Cardiac muscle cell (in vitro differentiated cells and primary cell): ENCODE measurements around the gene SFXN4. TPM values are rescaled to one million over a fixed set of nuclear protein-coding genes. Genes with fewer than 3 reads are reported as not detected.
"Not testable (repeated sequence)": the region's sequence is repeated elsewhere in the genome, so short reads cannot be mapped to it uniquely, and the experiment has no call there.

ENCODE experiments used
- DNase-seq, 2 donors: peaks; one replicate each; pipeline versions ENCODE4 v3.0.0 to v3.0.0-alpha.2; 2010 to 2017; ENCODE audit warnings: low read depth in 1 of 2, low spot score in 1 of 2
- H3K27ac ChIP-seq: fragments of 200-600 bp; sonication (generic); 2 replicates; pipeline ENCODE4 v1.5.1; 2016
- H3K27me3 ChIP-seq: fragments of 200-600 bp; sonication (generic); 2 replicates; pipeline ENCODE4 v1.6.0; 2016; ENCODE audit warnings: control low read depth
- H3K36me3 ChIP-seq: fragments of 200-600 bp; sonication (generic); 2 replicates; pipeline ENCODE4 v1.5.1; 2016; ENCODE audit warnings: control low read depth
- H3K4me1 ChIP-seq: fragments of 200-600 bp; sonication (generic); 2 replicates; pipeline ENCODE4 v1.8.1; 2017; ENCODE audit warnings: low read depth, mild to moderate bottlenecking, mixed run types
- H3K4me3 ChIP-seq: fragments of 200-600 bp; sonication (generic); 2 replicates; pipeline ENCODE4 v1.5.1; 2016; ENCODE audit warnings: mild to moderate bottlenecking
- H3K9me3 ChIP-seq: fragments of 200-600 bp; sonication (generic); 2 replicates; pipeline ENCODE4 v1.5.1; 2017; ENCODE audit warnings: low read depth, mild to moderate bottlenecking, control low read depth
- polyA plus RNA-seq: library from polyadenylated mRNA; unstranded; fragments of >200 nt; fragmentation: Nextera tagmentation; extraction: Ambion mirVana; gene quantifications from 2 replicates; pipeline ENCODE4 v1.2.1, GENCODE V29; 2016
- total RNA-seq: library from RNA; depleted of rRNA; stranded (reverse); fragments of >200 nt; gene quantifications from 2 replicates; pipeline ENCODE4 v1.2.3, GENCODE V29; 2016
- TF ChIP-seq, protein P1 (sequence below): IDR thresholded peaks from 2 replicates; pipeline ENCODE4 v1.5.1; 2012; ENCODE audit warnings: low read depth, mild to moderate bottlenecking, low read length

The SFXN4 gene
- total and polyA plus RNA-seq, 2 experiments from 2014 or later = 21.4 to 53.2 TPM

DNA sequence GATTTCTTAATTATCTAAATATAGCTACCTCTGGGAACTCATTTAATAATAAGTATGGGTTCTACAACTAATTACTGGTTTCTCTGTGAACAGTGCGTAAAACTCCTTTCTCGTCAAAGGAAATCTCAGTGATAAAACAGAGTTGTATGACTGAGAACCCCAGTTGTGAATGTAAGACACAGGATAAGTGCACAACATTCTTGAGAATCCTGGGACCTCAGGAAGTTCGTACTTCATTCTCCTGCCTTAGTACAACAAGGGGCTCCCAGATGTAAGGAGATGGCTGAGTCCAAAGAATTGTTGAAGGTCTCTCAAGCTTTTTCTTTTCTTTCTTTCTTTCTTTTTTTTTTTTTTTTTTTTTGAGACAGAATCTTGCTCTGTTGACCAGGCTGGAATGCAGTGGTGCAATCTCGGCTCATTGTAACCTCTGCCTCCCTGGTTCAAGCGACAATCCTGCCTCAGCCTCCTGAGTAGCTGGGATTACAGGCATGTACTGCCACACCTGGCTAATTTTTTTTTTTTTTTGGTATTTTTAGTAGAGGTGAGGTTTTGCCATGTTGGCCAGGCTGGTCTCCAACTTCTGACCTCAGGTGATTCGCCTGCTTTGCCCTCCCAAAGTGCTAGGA, 49.1 kb downstream of the SFXN4 start:
- Histone ChIP-seq H3K4me1 (peaks cover 3% of the 10 kb centered on the region), H3K27me3 (no peaks in the 10 kb centered on the region), H3K36me3 (peaks cover 19% of the 10 kb centered on the region), H3K9me3 (no peaks in the 10 kb centered on the region), H3K27ac (peak overlapping the region; percentile 53), H3K4me3 (no peak overlapping the region)
- DNase-seq = peak in 1 of 2 donors; percentile 69
- TF ChIP-seq, protein P1, sequence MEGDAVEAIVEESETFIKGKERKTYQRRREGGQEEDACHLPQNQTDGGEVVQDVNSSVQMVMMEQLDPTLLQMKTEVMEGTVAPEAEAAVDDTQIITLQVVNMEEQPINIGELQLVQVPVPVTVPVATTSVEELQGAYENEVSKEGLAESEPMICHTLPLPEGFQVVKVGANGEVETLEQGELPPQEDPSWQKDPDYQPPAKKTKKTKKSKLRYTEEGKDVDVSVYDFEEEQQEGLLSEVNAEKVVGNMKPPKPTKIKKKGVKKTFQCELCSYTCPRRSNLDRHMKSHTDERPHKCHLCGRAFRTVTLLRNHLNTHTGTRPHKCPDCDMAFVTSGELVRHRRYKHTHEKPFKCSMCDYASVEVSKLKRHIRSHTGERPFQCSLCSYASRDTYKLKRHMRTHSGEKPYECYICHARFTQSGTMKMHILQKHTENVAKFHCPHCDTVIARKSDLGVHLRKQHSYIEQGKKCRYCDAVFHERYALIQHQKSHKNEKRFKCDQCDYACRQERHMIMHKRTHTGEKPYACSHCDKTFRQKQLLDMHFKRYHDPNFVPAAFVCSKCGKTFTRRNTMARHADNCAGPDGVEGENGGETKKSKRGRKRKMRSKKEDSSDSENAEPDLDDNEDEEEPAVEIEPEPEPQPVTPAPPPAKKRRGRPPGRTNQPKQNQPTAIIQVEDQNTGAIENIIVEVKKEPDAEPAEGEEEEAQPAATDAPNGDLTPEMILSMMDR = no peak

DNA sequence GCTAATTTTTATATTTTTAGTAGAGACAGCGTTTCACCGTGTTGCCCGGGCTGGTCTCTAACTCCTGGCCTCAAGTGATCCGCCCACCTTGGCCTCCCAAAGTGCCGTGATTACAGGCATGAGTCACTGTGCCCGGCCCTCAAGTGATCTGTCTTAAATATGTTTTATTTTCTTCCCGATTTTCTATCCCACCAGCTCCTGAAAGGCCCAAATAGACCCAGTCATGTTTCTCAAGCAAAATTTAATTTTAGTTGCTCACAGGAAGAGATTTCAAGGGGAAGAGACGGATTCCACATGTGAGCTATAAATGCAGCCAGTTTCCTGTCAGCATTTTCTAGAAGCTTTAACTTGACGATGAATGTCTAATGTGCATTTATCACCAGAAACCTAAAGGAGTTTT, 49.6 kb downstream of the SFXN4 start:
- no peak overlapping the region for H3K4me3 ChIP-seq
- no peaks in the 10 kb centered on the region for H3K9me3 ChIP-seq
- TF ChIP-seq, protein P1 = no peak
- peak in 1 of 2 donors; percentile 61 for DNase-seq
- no peaks in the 10 kb centered on the region for H3K27me3 ChIP-seq
- H3K4me1 ChIP-seq = peaks cover 3% of the 10 kb centered on the region
- peak overlapping the region; percentile 53 for H3K27ac ChIP-seq
- H3K36me3 ChIP-seq = peaks cover 19% of the 10 kb centered on the region

DNA sequence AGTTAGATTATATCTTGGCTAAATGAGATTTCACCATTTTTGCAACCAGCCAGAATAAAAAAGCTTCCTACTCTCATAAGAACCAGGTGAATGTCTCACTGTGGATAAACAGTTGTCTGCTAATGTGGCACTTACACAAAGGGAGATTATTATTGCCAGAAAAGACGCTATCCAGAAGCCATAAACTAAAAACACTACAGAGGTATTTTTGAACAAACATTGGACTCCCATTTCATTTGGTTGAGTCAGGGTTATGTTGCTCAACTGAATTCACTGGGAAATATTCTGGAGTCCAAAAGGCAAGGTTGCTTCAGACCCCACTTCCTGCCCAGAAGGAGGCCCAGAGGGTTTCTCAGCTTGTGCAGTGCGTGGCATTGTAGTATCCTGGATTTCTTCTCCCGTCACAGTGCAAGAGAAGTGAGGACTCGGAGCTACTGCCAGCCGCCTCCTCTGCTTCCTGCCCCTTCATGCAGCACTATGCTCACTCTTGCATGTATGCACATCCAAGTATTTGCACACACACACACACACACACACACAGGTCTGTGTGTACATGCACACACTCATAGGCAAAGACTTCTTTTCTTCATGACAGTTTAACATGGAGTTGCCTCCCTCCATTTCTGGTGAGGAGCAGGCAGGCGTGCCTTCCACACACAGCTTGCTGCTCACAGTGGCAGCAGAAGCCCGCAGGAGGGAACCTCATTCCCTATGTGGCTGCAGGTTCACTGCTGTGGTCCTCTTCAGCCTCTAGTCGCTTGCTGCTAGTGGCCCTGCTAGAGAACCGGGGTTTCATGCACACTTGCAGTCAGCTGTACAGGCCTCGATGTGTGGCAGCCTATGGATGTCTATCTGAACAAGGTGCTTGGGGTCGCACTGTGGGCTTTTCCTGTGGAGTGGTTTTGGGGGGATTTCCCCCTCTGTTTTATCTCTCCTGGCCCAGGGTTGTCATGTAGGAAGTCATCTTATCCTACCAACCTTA, 51.5 kb downstream of the SFXN4 start:
- Histone ChIP-seq H3K9me3 (no peaks in the 10 kb centered on the region), H3K27ac (no peak overlapping the region), H3K4me1 (no peaks in the 10 kb centered on the region), H3K4me3 (no peak overlapping the region), H3K27me3 (no peaks in the 10 kb centered on the region), H3K36me3 (peaks cover 28% of the 10 kb centered on the region)
- TF ChIP-seq, protein P1 = no peak
- peak in 1 of 2 donors; percentile 97 for DNase-seq

DNA sequence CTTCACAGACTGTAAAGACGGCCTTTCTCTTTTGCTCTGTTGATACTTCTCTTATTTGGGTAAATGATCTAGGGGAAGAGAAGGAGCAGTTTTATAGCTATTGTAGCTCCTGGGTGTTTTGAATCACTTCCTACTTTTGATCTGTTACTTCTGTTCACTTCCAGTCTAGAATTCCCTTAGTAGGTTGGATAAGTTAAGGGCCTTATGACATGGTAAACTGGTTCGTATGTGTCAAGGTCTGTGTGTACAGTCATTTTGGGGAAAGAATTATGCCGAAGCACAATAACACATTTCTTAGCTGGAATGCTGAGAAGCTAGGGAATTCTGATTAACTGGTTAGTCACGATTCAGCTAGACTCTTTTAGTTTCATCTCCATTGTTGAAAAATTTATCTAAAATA, 53.5 kb downstream of the SFXN4 start:
- TF ChIP-seq, protein P1 = no peak
- no peaks in the 10 kb centered on the region for H3K9me3 ChIP-seq
- peaks cover 34% of the 10 kb centered on the region for H3K36me3 ChIP-seq
- H3K4me1 ChIP-seq = no peaks in the 10 kb centered on the region
- H3K27ac ChIP-seq = no peak overlapping the region
- no peak overlapping the region for H3K4me3 ChIP-seq
- peak in 1 of 2 donors; percentile 62 for DNase-seq
- H3K27me3 ChIP-seq = no peaks in the 10 kb centered on the region

DNA sequence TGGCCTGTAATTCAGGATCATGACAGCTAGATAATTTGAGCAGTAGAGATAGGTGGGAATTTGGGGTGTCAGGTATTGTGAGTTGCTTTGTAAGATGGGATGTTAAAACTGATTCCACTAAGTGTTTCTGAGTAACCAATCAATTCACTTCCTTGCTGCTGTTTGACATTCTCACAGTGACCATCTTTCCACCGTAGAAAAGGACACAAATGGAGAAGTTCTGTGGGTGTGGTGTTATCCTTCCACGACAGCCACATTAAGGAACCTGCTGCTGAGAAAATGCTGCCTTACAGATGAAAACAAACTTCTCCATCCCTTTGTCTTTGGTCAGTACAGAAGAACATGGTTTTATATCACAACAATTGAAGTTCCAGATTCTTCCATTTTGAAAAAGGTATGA, 57.7 kb downstream of the SFXN4 start:
- H3K36me3 ChIP-seq = peaks cover 30% of the 10 kb centered on the region
- H3K4me3 ChIP-seq, DNase-seq: not testable (repeated sequence)

DNA sequence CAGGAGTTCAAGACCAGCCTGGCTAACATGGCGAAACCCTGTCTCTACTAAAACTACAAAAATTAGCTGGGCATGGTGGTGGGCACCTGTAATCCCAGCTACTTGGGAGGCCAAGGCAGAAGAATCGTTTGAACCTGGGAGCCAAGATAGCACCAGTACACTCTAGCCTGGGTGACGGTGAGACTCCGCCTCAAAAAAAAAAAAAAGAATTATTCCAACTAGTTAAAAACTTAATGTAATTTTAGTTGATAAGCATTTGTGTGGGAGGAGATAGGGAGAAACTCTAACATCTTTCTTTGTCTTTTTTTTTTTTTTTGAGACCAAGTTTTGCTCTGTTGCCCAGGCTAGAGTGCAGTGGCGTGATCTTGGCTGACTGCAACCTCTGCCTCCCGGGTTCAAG, 58.4 kb downstream of the SFXN4 start:
- H3K36me3 ChIP-seq = peaks cover 29% of the 10 kb centered on the region
- H3K4me1 ChIP-seq, H3K4me3 ChIP-seq, H3K9me3 ChIP-seq, H3K27me3 ChIP-seq, H3K27ac ChIP-seq, DNase-seq: not testable (repeated sequence)

More for the DNA sequence above, 57.7 kb downstream of the SFXN4 start:
- H3K27me3 ChIP-seq, H3K9me3 ChIP-seq, H3K4me1 ChIP-seq, H3K27ac ChIP-seq: not testable (repeated sequence)

DNA sequence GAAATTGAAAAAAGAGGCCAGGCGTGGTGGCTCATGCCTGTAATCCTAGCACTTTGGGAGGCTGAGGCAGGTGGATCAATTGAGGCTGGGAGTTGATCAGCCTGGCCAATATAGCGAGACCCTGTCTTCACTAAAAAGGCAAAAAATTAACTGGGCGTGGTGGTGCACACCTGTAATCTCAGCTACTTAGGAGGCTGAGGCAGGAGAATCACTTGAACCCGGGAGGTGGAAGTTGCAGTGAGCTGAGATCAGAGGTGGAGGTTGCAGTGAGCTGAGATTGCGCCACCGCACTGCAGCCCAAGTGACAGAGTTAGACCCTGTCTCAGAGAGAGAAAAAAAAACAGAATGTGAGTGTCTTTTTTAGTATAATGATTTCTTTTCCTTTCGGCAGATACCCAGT, 59.6 kb downstream of the SFXN4 start:
- H3K27ac ChIP-seq, DNase-seq, H3K4me1 ChIP-seq, H3K4me3 ChIP-seq, H3K9me3 ChIP-seq, H3K27me3 ChIP-seq: not testable (repeated sequence)
- H3K36me3 ChIP-seq = peaks cover 24% of the 10 kb centered on the region
